ENCODE measurements around the gene FOXP1. TPM values are rescaled to one million over a fixed set of nuclear protein-coding genes. Genes with fewer than 3 reads are reported as not detected.

FOXP1 gene
- total RNA-seq, 4 donors from 2014 or later = 49.8 to 157 (median 71.9) TPM

- H3K36me3 ChIP-seq = no peaks in the 10 kb centered on the region
- no peaks in the 10 kb centered on the region for H3K4me1 ChIP-seq
- H3K27ac ChIP-seq = no peak overlapping the region
- TF ChIP-seq EP300 (IDR thresholded peaks at IDR 0.05) (no peak), POLR2AphosphoS5 (IDR thresholded peaks at IDR 0.05) (no peak), CTCF (IDR thresholded peaks at IDR 0.05) (no peak), POLR2A (IDR thresholded peaks at IDR 0.05) (no peak)
- H3K4me3 ChIP-seq = no peak overlapping the region
- H3K27me3 ChIP-seq = no peaks in the 10 kb centered on the region
- no peak for DNase-seq (ENCODE audit: low spot score in 2 of 2)
- 64% methylated on average over 3 of the region's 3 CpGs for WGBS
- no peaks in the 10 kb centered on the region for H3K9me3 ChIP-seq
These were observed 17.2 kb upstream of the FOXP1 start for GRCh38 chr3:71600646-71601288.

- Histone ChIP-seq H3K4me3 (no peak overlapping the region), H3K36me3 (no peaks in the 10 kb centered on the region), H3K27ac (no peak overlapping the region), H3K4me1 (no peaks in the 10 kb centered on the region), H3K27me3 (no peaks in the 10 kb centered on the region), H3K9me3 (no peaks in the 10 kb centered on the region)
- DNase-seq (ENCODE audit: low spot score in 2 of 2) = no peak
- TF ChIP-seq POLR2A (IDR thresholded peaks at IDR 0.05) (no peak), EP300 (IDR thresholded peaks at IDR 0.05) (no peak), CTCF (IDR thresholded peaks at IDR 0.05) (no peak), POLR2AphosphoS5 (IDR thresholded peaks at IDR 0.05) (no peak)
- WGBS = 92% methylated on average over 1 of the region's 1 CpG
These were observed 15.9 kb upstream of the FOXP1 start for GRCh38 chr3:71599416-71599815.

GRCh38 chr3:71598292-71598691 lies 14.8 kb upstream of the FOXP1 start:
- no peaks in the 10 kb centered on the region for H3K9me3 ChIP-seq
- no peaks in the 10 kb centered on the region for H3K27me3 ChIP-seq
- no peak overlapping the region for H3K27ac ChIP-seq
- H3K4me3 ChIP-seq = no peak overlapping the region
- DNase-seq (ENCODE audit: low spot score in 2 of 2) = no peak
- H3K4me1 ChIP-seq = no peaks in the 10 kb centered on the region
- TF ChIP-seq POLR2A (IDR thresholded peaks at IDR 0.05) (no peak), CTCF (IDR thresholded peaks at IDR 0.05) (no peak), POLR2AphosphoS5 (IDR thresholded peaks at IDR 0.05) (no peak), EP300 (IDR thresholded peaks at IDR 0.05) (no peak)
- no peaks in the 10 kb centered on the region for H3K36me3 ChIP-seq
- 80% methylated on average over 3 of the region's 3 CpGs for WGBS

- 90% methylated on average over 1 of the region's 1 CpG for WGBS
- H3K27me3 ChIP-seq = no peaks in the 10 kb centered on the region
- H3K4me3 ChIP-seq = no peak overlapping the region
- H3K36me3 ChIP-seq = no peaks in the 10 kb centered on the region
- no peaks in the 10 kb centered on the region for H3K4me1 ChIP-seq
- TF ChIP-seq EP300 (IDR thresholded peaks at IDR 0.05) = no peak
- no peak for TF ChIP-seq POLR2A (IDR thresholded peaks at IDR 0.05)
- TF ChIP-seq POLR2AphosphoS5 (IDR thresholded peaks at IDR 0.05) = no peak
- TF ChIP-seq CTCF (IDR thresholded peaks at IDR 0.05) = no peak
- DNase-seq (ENCODE audit: low spot score in 2 of 2) = no peak
- no peaks in the 10 kb centered on the region for H3K9me3 ChIP-seq
- no peak overlapping the region for H3K27ac ChIP-seq
These were observed 13.8 kb upstream of the FOXP1 start for GRCh38 chr3:71597286-71597685.

- no peaks in the 10 kb centered on the region for H3K27me3 ChIP-seq
- no peak overlapping the region for H3K4me3 ChIP-seq
- H3K9me3 ChIP-seq = no peaks in the 10 kb centered on the region
- H3K27ac ChIP-seq = no peak overlapping the region
- TF ChIP-seq CTCF (IDR thresholded peaks at IDR 0.05) (no peak), EP300 (IDR thresholded peaks at IDR 0.05) (no peak)
- H3K4me1 ChIP-seq = no peaks in the 10 kb centered on the region
- 94% methylated on average over 3 of the region's 3 CpGs for WGBS
- DNase-seq (ENCODE audit: low spot score in 2 of 2) = no peak
- no peaks in the 10 kb centered on the region for H3K36me3 ChIP-seq
These were observed 9.6 kb upstream of the FOXP1 start for GRCh38 chr3:71593106-71593505.
